Neural cell (in vitro differentiated cells): ENCODE measurements around the gene TBC1D3B. TPM values are rescaled to one million over a fixed set of nuclear protein-coding genes. Genes with fewer than 3 reads are reported as not detected.
"Not testable (repeated sequence)": the region's sequence is repeated elsewhere in the genome, so short reads cannot be mapped to it uniquely, and the experiment has no call there.

Source experiments
- H2AFZ ChIP-seq: fragments of 200-600, 300-800 bp; sonication (generic), shearing (Covaris generic); 2 replicates; pipeline ENCODE4 v1.6.0; 2014; ENCODE audit warnings: low read depth, mild to moderate bottlenecking, antibody characterized with exemption, low read length, moderate library complexity
- H3F3A ChIP-seq: fragments of 200-600 bp; shearing (Covaris generic); 2 replicates; pipeline ENCODE4 v1.6.1; 2016; ENCODE audit warnings: mild to moderate bottlenecking, moderate library complexity, mixed read lengths, antibody characterized with exemption, low read length; ENCODE audit not compliant: insufficient read depth, poor library complexity, severe bottlenecking
- H3K27ac ChIP-seq: fragments of 200-600, 300-800 bp; sonication (generic), shearing (Covaris generic); 2 replicates; pipeline ENCODE4 v1.5.1; 2014; ENCODE audit warnings: mild to moderate bottlenecking, low read length, moderate library complexity
- H3K27me3 ChIP-seq: fragments of 300-800, 200-600 bp; sonication (generic), shearing (Covaris generic); 2 replicates; pipeline ENCODE4 v1.6.0; 2014; ENCODE audit warnings: mild to moderate bottlenecking, low read depth, low read length, moderate library complexity; ENCODE audit not compliant: insufficient read depth
- H3K36me3 ChIP-seq: fragments of 300-800, 200-600 bp; sonication (generic), shearing (Covaris generic); 2 replicates; pipeline ENCODE4 v1.5.1; 2014; ENCODE audit warnings: mild to moderate bottlenecking, antibody characterized with exemption, low read length, moderate library complexity; ENCODE audit not compliant: insufficient read depth
- H3K4me2 ChIP-seq: fragments of 300-800, 200-600 bp; sonication (generic), shearing (Covaris generic); 2 replicates; pipeline ENCODE4 v1.6.0; 2014; ENCODE audit warnings: mild to moderate bottlenecking, low read length
- H3K4me3 ChIP-seq: fragments of 300-800, 200-600 bp; sonication (generic), shearing (Covaris generic); 2 replicates; pipeline ENCODE4 v1.5.1; 2014; ENCODE audit warnings: mild to moderate bottlenecking, low read length, moderate library complexity
- H3K79me2 ChIP-seq: fragments of 200-600 bp; shearing (Covaris generic); replicated peaks from 2 replicates; pipeline ENCODE4 v1.6.0; 2014; ENCODE audit warnings: mild to moderate bottlenecking, low read length, moderate library complexity; ENCODE audit not compliant: insufficient read depth
- H3K9ac ChIP-seq: fragments of 300-800, 200-600 bp; sonication (generic), shearing (Covaris generic); 2 replicates; pipeline ENCODE4 v1.6.1; 2016; ENCODE audit warnings: mild to moderate bottlenecking, low read length, mixed read lengths
- H3K9me2 ChIP-seq: fragments of 200-600 bp; shearing (Covaris generic); 2 replicates; pipeline ENCODE4 v1.6.1; 2016; ENCODE audit warnings: mild to moderate bottlenecking, low read length, mixed read lengths; ENCODE audit not compliant: insufficient read depth
- H3K9me3 ChIP-seq: fragments of 200-600, 300-800 bp; sonication (generic), shearing (Covaris generic); 2 replicates; pipeline ENCODE4 v1.6.1; 2016; ENCODE audit warnings: mild to moderate bottlenecking, mixed run types, low read length, moderate library complexity, mixed read lengths
- H4K20me1 ChIP-seq: fragments of 200-600 bp; shearing (Covaris generic); 2 replicates; pipeline ENCODE4 v1.6.1; 2016; ENCODE audit warnings: mild to moderate bottlenecking, mixed run types; ENCODE audit not compliant: insufficient read depth
- EP300 ChIP-seq: fragments of 450-650 bp; conservative IDR thresholded peaks from 2 replicates; pipeline ENCODE4 v1.6.1; 2014; ENCODE audit warnings: antibody characterized with exemption, mild to moderate bottlenecking, moderate library complexity; ENCODE audit not compliant: poor library complexity, severe bottlenecking
- EZH2 ChIP-seq: fragments of 200-600, 300-800 bp; shearing (Covaris generic), sonication (generic); IDR thresholded peaks from 2 replicates; pipeline ENCODE4 v1.6.1; 2014; ENCODE audit warnings: antibody characterized with exemption, low read length, borderline replicate concordance, mild to moderate bottlenecking; ENCODE audit not compliant: insufficient read depth, poor library complexity, severe bottlenecking
- MXI1 ChIP-seq: fragments of 450-650 bp; conservative IDR thresholded peaks from 2 replicates; pipeline ENCODE4 v1.6.1; 2014; ENCODE audit warnings: antibody characterized with exemption, mild to moderate bottlenecking; ENCODE audit not compliant: poor library complexity, severe bottlenecking
- POLR2AphosphoS5 ChIP-seq: IDR thresholded peaks from 2 replicates; pipeline ENCODE4 v1.6.1; 2012
- RAD21 ChIP-seq: fragments of 450-650 bp; conservative IDR thresholded peaks from 2 replicates; pipeline ENCODE4 v1.6.1; 2014; ENCODE audit warnings: antibody characterized with exemption, mild to moderate bottlenecking, moderate library complexity
- SMC3 ChIP-seq: fragments of 450-650 bp; conservative IDR thresholded peaks from 2 replicates; pipeline ENCODE4 v1.6.1; 2014; ENCODE audit warnings: antibody characterized with exemption, mild to moderate bottlenecking, moderate library complexity; ENCODE audit not compliant: poor library complexity
- TAF1 ChIP-seq: IDR thresholded peaks from 2 replicates; pipeline ENCODE4 v1.6.1; 2012; ENCODE audit warnings: low read depth
- polyA plus RNA-seq: library from polyadenylated mRNA; depleted of rRNA; stranded (reverse); fragments of >200 nt; gene quantifications from 2 replicates; pipeline ENCODE4 v1.2.3, GENCODE V29; 2014
- TF ChIP-seq, protein P1 (sequence below): fragments of 450-650 bp; IDR thresholded peaks from 2 replicates; pipeline ENCODE4 v1.5.1; 2014; ENCODE audit warnings: antibody characterized with exemption, mild to moderate bottlenecking, moderate library complexity; ENCODE audit not compliant: poor library complexity, severe bottlenecking
- TF ChIP-seq, protein P2 (sequence below): IDR thresholded peaks from 2 replicates; pipeline ENCODE4 v1.6.1; 2012; ENCODE audit warnings: borderline replicate concordance

Gene TBC1D3B
- polyA plus RNA-seq, 1 donor from 2014 or later = 9.8 TPM

DNA sequence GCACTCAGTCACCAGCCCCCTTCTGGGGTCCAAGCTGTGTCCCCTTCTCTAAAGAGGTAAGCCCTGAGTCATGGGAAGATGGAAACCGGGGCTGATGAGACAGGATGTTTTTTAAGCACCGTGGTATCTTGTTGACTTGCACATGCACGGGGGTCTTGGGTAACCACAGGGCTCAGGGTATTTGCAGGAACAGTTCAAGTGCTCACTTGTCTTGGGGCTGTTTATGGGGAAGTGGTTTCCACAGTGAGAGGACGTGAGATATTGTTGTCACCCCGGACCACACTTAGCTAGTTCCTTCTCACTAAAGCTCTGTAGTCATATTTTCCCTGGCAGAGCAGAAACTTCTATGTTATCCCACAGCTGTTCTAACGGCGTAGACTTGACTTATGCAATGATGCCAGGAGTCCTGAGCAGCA lies 12.5 kb upstream of the TBC1D3B start:
- no peak overlapping the region for H3K27ac ChIP-seq
- H3K9me2 ChIP-seq = no peaks in the 10 kb centered on the region
- no peak overlapping the region for H3K9ac ChIP-seq
- TF ChIP-seq EZH2 (no peak), MXI1 (no peak), SMC3 (no peak), TAF1 (no peak), POLR2AphosphoS5 (no peak), RAD21 (no peak), EP300 (no peak)
- TF ChIP-seq, protein P1, sequence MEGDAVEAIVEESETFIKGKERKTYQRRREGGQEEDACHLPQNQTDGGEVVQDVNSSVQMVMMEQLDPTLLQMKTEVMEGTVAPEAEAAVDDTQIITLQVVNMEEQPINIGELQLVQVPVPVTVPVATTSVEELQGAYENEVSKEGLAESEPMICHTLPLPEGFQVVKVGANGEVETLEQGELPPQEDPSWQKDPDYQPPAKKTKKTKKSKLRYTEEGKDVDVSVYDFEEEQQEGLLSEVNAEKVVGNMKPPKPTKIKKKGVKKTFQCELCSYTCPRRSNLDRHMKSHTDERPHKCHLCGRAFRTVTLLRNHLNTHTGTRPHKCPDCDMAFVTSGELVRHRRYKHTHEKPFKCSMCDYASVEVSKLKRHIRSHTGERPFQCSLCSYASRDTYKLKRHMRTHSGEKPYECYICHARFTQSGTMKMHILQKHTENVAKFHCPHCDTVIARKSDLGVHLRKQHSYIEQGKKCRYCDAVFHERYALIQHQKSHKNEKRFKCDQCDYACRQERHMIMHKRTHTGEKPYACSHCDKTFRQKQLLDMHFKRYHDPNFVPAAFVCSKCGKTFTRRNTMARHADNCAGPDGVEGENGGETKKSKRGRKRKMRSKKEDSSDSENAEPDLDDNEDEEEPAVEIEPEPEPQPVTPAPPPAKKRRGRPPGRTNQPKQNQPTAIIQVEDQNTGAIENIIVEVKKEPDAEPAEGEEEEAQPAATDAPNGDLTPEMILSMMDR = no peak
- TF ChIP-seq, protein P2, sequence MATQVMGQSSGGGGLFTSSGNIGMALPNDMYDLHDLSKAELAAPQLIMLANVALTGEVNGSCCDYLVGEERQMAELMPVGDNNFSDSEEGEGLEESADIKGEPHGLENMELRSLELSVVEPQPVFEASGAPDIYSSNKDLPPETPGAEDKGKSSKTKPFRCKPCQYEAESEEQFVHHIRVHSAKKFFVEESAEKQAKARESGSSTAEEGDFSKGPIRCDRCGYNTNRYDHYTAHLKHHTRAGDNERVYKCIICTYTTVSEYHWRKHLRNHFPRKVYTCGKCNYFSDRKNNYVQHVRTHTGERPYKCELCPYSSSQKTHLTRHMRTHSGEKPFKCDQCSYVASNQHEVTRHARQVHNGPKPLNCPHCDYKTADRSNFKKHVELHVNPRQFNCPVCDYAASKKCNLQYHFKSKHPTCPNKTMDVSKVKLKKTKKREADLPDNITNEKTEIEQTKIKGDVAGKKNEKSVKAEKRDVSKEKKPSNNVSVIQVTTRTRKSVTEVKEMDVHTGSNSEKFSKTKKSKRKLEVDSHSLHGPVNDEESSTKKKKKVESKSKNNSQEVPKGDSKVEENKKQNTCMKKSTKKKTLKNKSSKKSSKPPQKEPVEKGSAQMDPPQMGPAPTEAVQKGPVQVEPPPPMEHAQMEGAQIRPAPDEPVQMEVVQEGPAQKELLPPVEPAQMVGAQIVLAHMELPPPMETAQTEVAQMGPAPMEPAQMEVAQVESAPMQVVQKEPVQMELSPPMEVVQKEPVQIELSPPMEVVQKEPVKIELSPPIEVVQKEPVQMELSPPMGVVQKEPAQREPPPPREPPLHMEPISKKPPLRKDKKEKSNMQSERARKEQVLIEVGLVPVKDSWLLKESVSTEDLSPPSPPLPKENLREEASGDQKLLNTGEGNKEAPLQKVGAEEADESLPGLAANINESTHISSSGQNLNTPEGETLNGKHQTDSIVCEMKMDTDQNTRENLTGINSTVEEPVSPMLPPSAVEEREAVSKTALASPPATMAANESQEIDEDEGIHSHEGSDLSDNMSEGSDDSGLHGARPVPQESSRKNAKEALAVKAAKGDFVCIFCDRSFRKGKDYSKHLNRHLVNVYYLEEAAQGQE = no peak
- no peaks in the 10 kb centered on the region for H3K79me2 ChIP-seq
- peaks cover 2% of the 10 kb centered on the region for H3K27me3 ChIP-seq
- no peaks in the 10 kb centered on the region for H4K20me1 ChIP-seq
- H3K4me2 ChIP-seq = no peak overlapping the region
- no peaks in the 10 kb centered on the region for H3K36me3 ChIP-seq
- H2AFZ ChIP-seq = no peak overlapping the region
- no peaks in the 10 kb centered on the region for H3K9me3 ChIP-seq
- no peaks in the 10 kb centered on the region for H3F3A ChIP-seq
- H3K4me3 ChIP-seq = no peak overlapping the region

DNA sequence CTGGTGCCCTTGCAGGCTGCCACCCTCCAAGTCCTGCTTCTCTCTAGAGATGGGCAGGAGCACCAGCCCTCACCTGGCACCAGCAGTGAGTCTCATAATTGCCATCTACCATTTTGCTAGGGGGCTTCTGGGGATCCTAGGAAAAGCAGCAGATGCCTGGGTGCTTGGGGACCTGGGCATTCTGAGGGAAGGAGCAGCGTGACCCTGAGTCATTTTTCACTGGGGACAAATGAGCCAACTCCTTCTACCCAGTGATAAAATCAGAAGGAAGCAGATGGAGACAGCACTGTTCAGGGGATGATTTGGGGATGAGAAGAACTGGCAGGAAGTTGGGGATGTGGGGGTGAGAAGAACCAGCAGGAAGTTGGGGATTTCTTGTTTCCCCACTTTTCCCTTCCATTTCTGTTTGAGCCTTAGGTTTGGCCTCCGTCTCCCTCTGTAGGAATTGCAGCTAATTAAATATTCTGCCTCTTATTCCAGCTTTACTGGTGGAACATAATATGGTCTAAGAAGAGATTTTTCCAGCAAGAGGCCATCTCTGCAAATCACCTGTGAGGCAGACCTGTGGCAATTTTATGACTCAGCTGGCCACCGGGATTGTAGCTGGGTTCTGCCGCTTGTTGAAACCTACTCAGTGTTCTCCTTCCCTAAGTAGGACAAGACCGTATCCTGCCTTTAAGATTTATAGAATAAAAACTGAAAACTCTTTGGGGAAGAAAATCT lies 11.7 kb upstream of the TBC1D3B start:
- H3K4me2 ChIP-seq, H3K4me3 ChIP-seq, H3K79me2 ChIP-seq, H3K9ac ChIP-seq, H2AFZ ChIP-seq, H3K36me3 ChIP-seq, H3K27ac ChIP-seq, H3F3A ChIP-seq, H4K20me1 ChIP-seq, H3K9me3 ChIP-seq, H3K9me2 ChIP-seq: not testable (repeated sequence)
- H3K27me3 ChIP-seq = peaks cover 10% of the 10 kb centered on the region

DNA sequence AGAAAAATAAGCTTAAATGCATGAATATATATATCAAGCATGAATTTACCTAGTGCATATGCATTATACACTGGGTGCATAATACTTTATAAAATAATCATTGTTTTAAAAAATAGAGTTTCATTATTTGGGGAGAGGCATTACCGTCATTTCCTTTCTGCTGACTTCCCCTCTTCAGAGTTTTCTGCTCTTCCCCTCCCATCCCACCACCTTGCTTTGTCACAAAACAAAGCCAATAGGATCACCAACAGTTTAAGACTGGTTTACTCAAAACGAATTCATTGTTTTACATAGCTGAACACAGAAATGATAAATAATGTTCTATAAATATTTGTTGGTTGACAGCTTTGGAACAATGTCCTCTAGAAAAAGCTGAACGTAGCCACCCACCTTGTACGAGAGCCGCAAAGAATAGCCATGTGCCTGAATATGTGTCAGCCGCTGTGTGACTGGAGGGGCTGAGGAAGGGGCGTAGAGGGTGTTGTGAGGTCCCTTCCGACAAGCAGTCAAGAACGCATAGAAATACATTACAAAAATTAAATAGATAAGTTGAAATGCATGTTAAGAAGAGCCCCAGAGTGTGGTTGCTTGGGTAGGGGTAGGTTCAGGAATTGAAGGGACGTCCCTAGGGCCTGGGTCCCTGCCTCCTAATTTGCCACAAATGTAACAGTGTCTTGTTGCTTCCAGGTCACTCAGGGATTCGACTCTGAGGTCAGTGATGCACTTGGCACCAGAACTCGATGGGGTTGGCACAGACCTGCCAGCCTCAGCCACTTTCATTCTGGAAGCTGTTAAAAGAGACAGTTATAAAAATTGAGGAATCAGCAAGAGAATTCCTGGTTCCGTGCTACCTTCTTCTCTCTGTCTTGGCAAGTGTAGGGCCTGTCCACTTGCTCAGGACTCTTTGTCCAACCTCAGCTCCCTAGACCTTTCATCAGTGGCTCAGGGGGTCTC lies 10.7 kb upstream of the TBC1D3B start:
- H3K4me2 ChIP-seq, H3K4me3 ChIP-seq, H3K9ac ChIP-seq, H3F3A ChIP-seq, H3K27ac ChIP-seq, H4K20me1 ChIP-seq, H3K9me3 ChIP-seq, H3K79me2 ChIP-seq, H2AFZ ChIP-seq, H3K9me2 ChIP-seq, H3K36me3 ChIP-seq: not testable (repeated sequence)
- peaks cover 20% of the 10 kb centered on the region for H3K27me3 ChIP-seq
